ENCODE data around the gene TIAM2.

TIAM2 gene

GRCh38 chr6:155129744-155130143, 134.6 kb downstream of the TIAM2 start:
- Histone ChIP-seq H3K27ac (no peak overlapping the region), H3K36me3 (peaks cover 58% of the 10 kb centered on the region), H3K27me3 (ENCODE audit: insufficient read depth, low read depth, severe bottlenecking) (no peaks in the 10 kb centered on the region), H3K9me3 (ENCODE audit: severe bottlenecking) (no peaks in the 10 kb centered on the region), H3K4me3 (ENCODE audit: low read depth, low read length) (no peak overlapping the region)
- DNase-seq, result no peak
- TF ChIP-seq, protein P1, sequence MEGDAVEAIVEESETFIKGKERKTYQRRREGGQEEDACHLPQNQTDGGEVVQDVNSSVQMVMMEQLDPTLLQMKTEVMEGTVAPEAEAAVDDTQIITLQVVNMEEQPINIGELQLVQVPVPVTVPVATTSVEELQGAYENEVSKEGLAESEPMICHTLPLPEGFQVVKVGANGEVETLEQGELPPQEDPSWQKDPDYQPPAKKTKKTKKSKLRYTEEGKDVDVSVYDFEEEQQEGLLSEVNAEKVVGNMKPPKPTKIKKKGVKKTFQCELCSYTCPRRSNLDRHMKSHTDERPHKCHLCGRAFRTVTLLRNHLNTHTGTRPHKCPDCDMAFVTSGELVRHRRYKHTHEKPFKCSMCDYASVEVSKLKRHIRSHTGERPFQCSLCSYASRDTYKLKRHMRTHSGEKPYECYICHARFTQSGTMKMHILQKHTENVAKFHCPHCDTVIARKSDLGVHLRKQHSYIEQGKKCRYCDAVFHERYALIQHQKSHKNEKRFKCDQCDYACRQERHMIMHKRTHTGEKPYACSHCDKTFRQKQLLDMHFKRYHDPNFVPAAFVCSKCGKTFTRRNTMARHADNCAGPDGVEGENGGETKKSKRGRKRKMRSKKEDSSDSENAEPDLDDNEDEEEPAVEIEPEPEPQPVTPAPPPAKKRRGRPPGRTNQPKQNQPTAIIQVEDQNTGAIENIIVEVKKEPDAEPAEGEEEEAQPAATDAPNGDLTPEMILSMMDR (IDR thresholded peaks at IDR 0.05; ENCODE audit: low read depth, low read length), result no peak

DNA sequence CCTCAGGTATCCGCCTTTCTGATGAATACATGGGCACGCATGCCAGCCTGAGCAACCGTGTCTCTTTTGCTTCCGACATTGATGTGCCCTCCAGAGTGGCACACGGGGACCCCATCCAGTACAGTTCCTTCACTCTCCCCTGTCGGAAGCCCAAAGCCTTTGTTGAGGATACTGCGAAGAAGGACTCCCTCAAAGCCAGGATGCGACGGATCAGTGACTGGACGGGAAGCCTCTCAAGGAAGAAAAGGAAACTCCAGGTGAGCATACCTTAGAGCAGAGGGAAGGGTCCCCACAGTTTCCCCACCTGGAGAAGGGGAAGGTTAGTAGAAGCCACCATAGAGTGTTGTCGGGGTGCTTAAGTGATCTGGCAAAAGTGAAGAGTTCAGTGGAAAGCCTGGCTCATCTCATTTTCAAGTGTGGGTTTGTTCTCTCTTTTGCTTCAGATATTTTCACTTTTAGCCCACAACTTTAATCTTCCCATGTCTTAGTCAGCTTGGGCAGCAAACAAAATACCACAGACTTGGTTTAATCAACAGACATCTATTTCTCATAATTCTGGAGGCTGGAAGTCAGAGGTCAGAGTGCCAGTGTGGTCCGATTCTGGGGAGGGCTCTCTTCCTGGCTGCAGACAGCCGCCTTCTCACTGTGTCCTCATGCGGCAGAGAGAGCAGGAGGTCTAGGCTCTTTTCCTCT, 135.2 kb downstream of the TIAM2 start:
- H3K9me3 ChIP-seq (ENCODE audit: severe bottlenecking), result no peaks in the 10 kb centered on the region

GRCh38 chr6:155132617-155133016, 137.5 kb downstream of the TIAM2 start:
- H3K36me3 ChIP-seq, result peaks cover 58% of the 10 kb centered on the region
- no peak overlapping the region for H3K4me3 ChIP-seq (ENCODE audit: low read depth, low read length)
- no peak for DNase-seq
- H3K9me3 ChIP-seq (ENCODE audit: severe bottlenecking), result no peaks in the 10 kb centered on the region
- TF ChIP-seq, protein P1 (IDR thresholded peaks at IDR 0.05; ENCODE audit: low read depth, low read length), result no peak
- no peaks in the 10 kb centered on the region for H3K27me3 ChIP-seq (ENCODE audit: insufficient read depth, low read depth, severe bottlenecking)
- H3K27ac ChIP-seq, result no peak overlapping the region

More for the DNA sequence above, 135.2 kb downstream of the TIAM2 start:
- Histone ChIP-seq H3K36me3 (peaks cover 60% of the 10 kb centered on the region), H3K27me3 (ENCODE audit: insufficient read depth, low read depth, severe bottlenecking) (no peaks in the 10 kb centered on the region), H3K4me3 (ENCODE audit: low read depth, low read length) (no peak overlapping the region), H3K27ac (no peak overlapping the region)
- TF ChIP-seq, protein P1 (IDR thresholded peaks at IDR 0.05; ENCODE audit: low read depth, low read length), result no peak
- no peak for DNase-seq

DNA sequence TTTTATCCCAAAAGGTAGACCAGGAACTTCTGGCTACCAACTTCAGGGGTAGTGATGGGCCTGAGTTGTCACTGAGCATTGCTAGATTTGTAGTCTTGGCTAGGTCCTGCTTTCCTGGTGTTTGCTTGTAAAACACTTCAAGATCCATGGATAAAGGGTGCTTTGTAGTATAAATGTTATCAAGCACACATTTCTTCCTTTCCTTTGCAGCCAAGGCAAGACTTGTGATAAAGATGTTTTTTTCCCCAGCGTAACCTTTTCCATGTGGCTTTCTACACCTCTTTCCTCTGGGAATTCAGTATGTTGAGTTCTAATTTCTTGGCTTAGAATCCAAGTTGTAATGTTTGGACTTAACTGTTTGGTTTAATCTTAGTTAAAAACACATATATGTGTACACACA, 145.9 kb downstream of the TIAM2 start:
- Histone ChIP-seq H3K4me3 (ENCODE audit: low read depth, low read length) (no peak overlapping the region), H3K9me3 (ENCODE audit: severe bottlenecking) (no peaks in the 10 kb centered on the region), H3K27ac (no peak overlapping the region), H3K27me3 (ENCODE audit: insufficient read depth, low read depth, severe bottlenecking) (no peaks in the 10 kb centered on the region), H3K36me3 (peaks cover 66% of the 10 kb centered on the region)
- DNase-seq, result no peak
- TF ChIP-seq, protein P1 (IDR thresholded peaks at IDR 0.05; ENCODE audit: low read depth, low read length), result no peak

DNA sequence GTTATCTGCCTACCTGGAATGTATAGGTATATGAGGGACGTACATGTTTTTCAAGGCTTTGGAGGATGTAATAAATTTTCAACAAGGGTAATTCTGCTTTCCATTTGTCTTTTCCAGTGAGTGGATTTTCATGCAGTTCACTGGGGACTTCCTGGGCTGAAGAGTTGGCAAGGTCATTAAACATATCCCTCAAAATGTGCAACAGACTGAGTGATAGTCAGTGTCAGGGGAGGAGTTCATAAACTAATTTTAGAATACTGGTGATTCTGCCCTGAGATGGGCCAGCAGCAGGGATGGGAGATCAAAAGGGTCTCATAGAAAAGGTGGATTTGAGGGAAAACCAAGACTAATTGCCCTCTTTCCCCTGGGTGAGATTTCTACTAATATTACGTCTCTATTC, 146.4 kb downstream of the TIAM2 start:
- Histone ChIP-seq H3K9me3 (ENCODE audit: severe bottlenecking) (no peaks in the 10 kb centered on the region), H3K4me3 (ENCODE audit: low read depth, low read length) (no peak overlapping the region), H3K27ac (no peak overlapping the region), H3K36me3 (peaks cover 71% of the 10 kb centered on the region), H3K27me3 (ENCODE audit: insufficient read depth, low read depth, severe bottlenecking) (no peaks in the 10 kb centered on the region)
- TF ChIP-seq, protein P1 (IDR thresholded peaks at IDR 0.05; ENCODE audit: low read depth, low read length), result no peak
- no peak for DNase-seq

Measured in WERI-Rb-1 (cell line).